ENCODE results near the gene DCAKD. TPM values are rescaled to one million over a fixed set of nuclear protein-coding genes. Genes with fewer than 3 reads are reported as not detected.

Gene DCAKD
- total RNA-seq, 1 donor from 2014 or later, result 25.9 TPM

DNA sequence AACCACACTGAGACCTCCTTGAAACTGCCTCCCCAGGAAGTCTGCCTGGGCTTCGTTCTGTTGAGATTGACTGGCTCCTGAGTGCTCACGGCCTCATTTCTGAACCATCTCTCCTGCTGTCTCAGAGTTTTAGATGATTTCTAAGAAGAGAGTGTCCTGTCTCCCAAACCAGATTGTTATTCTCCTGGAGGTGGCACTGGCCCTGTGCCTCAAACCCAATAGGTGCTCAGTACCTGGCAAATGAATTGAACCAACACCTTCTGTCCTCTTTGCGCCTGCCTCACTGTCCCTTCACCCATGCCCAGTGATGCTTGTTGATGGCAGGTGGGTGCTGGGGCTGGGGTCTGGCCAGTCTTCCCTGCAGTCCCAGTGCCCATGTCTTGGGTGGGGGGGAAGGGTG lies 47.0 kb downstream of the DCAKD start:
- Histone ChIP-seq H3K27ac (replicated peaks) (no peak overlapping the region), H3K9me3 (replicated peaks) (peaks cover 5% of the 10 kb centered on the region), H3K27me3 (ENCODE audit: low read depth) (peaks cover 8% of the 10 kb centered on the region), H3K36me3 (no peaks in the 10 kb centered on the region), H3K4me1 (no peaks in the 10 kb centered on the region), H3K4me3 (no peak overlapping the region)
- TF ChIP-seq, protein P1, sequence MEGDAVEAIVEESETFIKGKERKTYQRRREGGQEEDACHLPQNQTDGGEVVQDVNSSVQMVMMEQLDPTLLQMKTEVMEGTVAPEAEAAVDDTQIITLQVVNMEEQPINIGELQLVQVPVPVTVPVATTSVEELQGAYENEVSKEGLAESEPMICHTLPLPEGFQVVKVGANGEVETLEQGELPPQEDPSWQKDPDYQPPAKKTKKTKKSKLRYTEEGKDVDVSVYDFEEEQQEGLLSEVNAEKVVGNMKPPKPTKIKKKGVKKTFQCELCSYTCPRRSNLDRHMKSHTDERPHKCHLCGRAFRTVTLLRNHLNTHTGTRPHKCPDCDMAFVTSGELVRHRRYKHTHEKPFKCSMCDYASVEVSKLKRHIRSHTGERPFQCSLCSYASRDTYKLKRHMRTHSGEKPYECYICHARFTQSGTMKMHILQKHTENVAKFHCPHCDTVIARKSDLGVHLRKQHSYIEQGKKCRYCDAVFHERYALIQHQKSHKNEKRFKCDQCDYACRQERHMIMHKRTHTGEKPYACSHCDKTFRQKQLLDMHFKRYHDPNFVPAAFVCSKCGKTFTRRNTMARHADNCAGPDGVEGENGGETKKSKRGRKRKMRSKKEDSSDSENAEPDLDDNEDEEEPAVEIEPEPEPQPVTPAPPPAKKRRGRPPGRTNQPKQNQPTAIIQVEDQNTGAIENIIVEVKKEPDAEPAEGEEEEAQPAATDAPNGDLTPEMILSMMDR (IDR thresholded peaks at IDR 0.05; ENCODE audit: borderline replicate concordance), result no peak
- intact Hi-C loops (cut with micrococcal nuclease), result no loop called here
- no peak for DNase-seq

DNA sequence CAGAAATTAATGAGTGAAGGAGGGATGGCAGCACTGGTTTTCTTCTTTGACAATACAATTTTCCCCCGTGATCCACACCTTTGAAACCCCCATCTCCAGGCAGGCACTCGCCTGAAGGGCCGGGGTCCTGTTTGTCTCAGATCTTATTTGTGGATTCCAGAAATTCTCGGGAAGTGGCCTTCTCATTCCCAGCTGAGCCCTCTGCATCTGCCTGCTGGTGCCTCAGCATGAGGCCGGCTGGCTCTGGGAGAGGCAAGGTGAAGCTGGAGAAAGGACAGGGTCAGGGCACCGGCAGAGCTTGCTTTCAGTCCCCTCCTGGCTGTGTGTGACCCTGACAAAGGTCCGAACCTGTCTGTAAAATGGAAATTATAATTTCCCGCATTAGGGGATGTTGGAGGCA lies 47.6 kb downstream of the DCAKD start:
- Histone ChIP-seq H3K27me3 (ENCODE audit: low read depth) (peaks cover 8% of the 10 kb centered on the region), H3K4me1 (no peaks in the 10 kb centered on the region), H3K4me3 (no peak overlapping the region), H3K27ac (replicated peaks) (no peak overlapping the region), H3K9me3 (replicated peaks) (peaks cover 11% of the 10 kb centered on the region), H3K36me3 (no peaks in the 10 kb centered on the region)
- TF ChIP-seq, protein P1 (IDR thresholded peaks at IDR 0.05; ENCODE audit: borderline replicate concordance), result no peak
- intact Hi-C loops (cut with micrococcal nuclease), result no loop called here
- DNase-seq, result no peak

DNA sequence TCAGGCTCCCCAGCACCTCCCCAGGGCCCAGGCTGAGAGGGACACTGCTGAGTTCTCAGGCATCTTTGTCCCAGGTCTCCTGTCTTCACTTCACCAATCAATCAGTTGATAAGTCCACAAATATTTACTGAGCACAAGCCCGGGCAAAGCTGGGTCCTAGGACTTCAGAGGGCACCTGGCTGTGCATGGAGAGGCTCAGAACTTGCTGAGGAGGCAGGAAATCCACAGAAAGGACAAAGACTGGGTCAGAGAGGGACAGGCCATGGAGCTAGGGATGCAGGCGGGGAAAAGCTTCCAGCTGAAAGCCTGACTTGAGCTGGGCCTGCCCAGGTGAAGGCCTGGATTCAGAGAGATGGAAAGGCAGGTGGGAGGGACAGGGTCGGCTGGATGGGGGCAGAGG lies 50.1 kb downstream of the DCAKD start:
- TF ChIP-seq, protein P1 (IDR thresholded peaks at IDR 0.05; ENCODE audit: borderline replicate concordance), result no peak
- no peak for DNase-seq
- Histone ChIP-seq H3K27me3 (ENCODE audit: low read depth) (peaks cover 16% of the 10 kb centered on the region), H3K36me3 (no peaks in the 10 kb centered on the region), H3K4me3 (no peak overlapping the region), H3K27ac (replicated peaks) (no peak overlapping the region), H3K4me1 (peaks cover 10% of the 10 kb centered on the region), H3K9me3 (replicated peaks) (peaks cover 12% of the 10 kb centered on the region)
- intact Hi-C loops (cut with micrococcal nuclease), result no loop called here

DNA sequence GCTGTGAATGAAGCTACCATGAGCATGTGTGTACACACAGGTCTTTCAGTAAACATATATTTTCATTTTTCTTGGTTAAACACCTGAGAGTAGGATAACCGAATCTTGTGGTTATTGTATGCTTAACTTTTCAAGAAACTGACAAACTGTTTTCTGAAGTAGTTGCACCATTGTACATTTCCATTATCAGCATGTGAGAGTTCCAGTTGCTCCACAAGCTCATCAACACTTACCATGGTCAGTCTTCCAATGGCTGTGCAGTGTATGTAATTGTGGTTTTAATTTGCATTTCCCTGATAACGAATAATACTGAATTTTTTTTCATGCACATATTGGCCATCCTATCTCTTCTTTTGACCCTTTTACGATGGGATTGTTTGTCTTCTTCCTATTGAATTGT lies 52.0 kb downstream of the DCAKD start:
- H3K4me1 ChIP-seq, result peaks cover 17% of the 10 kb centered on the region
- intact Hi-C loops (cut with micrococcal nuclease), result no loop called here
- no peaks in the 10 kb centered on the region for H3K36me3 ChIP-seq
- no peak for DNase-seq
- TF ChIP-seq, protein P1 (IDR thresholded peaks at IDR 0.05; ENCODE audit: borderline replicate concordance), result no peak
- H3K4me3 ChIP-seq, result no peak overlapping the region
- H3K9me3 ChIP-seq (replicated peaks), result peaks cover 12% of the 10 kb centered on the region
- peaks cover 9% of the 10 kb centered on the region for H3K27me3 ChIP-seq (ENCODE audit: low read depth)
- H3K27ac ChIP-seq (replicated peaks), result no peak overlapping the region

DNA sequence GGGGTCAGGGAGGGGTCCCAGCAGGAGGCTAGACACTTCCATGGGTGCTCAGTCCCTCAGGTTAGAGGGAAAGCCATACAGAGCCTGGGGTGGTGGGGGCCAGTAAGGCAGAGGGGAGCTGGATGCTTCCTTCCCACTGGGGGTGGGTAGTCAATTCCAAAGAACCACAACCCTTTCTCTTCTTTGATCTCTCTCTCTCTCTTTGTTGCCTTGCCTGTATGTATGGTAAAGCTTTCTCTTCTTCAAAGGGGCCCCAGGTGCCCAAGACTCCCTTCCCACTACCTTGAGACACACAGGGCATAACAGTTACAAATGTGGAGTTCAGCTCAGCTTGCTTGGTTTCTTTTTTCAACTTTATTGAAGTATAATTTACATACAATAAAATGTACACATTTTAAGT lies 52.8 kb downstream of the DCAKD start:
- peaks cover 17% of the 10 kb centered on the region for H3K4me1 ChIP-seq
- TF ChIP-seq, protein P1 (IDR thresholded peaks at IDR 0.05; ENCODE audit: borderline replicate concordance), result no peak
- no peak for DNase-seq
- intact Hi-C loops (cut with micrococcal nuclease), result no loop called here
- H3K9me3 ChIP-seq (replicated peaks), result peaks cover 12% of the 10 kb centered on the region
- no peak overlapping the region for H3K4me3 ChIP-seq
- no peak overlapping the region for H3K27ac ChIP-seq (replicated peaks)
- H3K27me3 ChIP-seq (ENCODE audit: low read depth), result peaks cover 9% of the 10 kb centered on the region
- H3K36me3 ChIP-seq, result no peaks in the 10 kb centered on the region
